HG02981 (cell line): Measurements from ENCODE around the gene CAAP1.
A peak's percentile ranks its signal among the peaks of the same experiment; 100 is the strongest.
"Not testable (repeated sequence)": the region's sequence is repeated elsewhere in the genome, so short reads cannot be mapped to it uniquely, and the experiment has no call there.

Experiments
- ATAC-seq: cut with Tn5 transposase; IDR thresholded peaks from one replicate; pipeline ENCODE4 v1.9.1; 2021; ENCODE audit warnings: mild to moderate bottlenecking, moderate library complexity; ENCODE audit not compliant: unreplicated experiment

The CAAP1 gene, protein sequence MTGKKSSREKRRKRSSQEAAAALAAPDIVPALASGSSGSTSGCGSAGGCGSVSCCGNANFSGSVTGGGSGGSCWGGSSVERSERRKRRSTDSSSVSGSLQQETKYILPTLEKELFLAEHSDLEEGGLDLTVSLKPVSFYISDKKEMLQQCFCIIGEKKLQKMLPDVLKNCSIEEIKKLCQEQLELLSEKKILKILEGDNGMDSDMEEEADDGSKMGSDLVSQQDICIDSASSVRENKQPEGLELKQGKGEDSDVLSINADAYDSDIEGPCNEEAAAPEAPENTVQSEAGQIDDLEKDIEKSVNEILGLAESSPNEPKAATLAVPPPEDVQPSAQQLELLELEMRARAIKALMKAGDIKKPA

DNA sequence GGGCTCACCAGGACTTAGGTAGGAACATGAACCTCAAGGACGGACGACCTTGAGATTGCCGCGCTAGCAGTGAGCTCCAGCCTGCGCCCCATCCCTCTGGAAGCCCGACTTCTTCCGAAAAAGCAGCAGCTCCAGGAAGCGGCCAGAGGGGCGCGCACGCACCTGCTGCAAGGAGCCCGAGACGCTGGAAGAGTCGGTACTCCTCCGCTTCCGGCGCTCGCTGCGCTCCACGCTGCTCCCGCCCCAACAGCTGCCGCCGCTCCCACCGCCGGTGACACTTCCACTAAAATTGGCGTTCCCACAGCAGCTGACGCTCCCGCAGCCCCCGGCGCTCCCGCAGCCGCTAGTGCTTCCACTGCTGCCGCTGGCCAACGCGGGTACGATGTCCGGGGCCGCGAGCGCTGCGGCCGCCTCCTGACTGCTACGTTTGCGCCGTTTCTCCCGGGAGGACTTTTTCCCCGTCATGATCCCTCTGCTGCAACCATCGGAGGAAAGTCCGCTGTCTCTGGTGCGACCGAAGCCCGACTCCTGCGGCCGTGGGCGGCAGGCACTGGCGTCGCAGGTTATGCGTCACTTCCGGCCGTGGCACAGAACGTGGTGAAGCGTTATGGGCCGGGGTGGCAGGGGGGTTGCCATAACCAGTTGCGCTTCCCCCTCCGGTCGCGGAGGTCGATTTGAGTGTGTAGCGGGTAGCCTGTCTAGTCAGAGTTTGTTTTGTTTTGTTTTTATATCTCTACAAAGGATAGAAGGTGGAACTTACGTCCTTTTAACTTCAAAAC lies at the start of gene CAAP1:
Gene CAAP1 (minus strand): TSS at position 552 of the 779 bp plus-strand sequence. CDS start 87 bp downstream, at position 465.
- ATAC-seq, result peak; percentile 94

DNA sequence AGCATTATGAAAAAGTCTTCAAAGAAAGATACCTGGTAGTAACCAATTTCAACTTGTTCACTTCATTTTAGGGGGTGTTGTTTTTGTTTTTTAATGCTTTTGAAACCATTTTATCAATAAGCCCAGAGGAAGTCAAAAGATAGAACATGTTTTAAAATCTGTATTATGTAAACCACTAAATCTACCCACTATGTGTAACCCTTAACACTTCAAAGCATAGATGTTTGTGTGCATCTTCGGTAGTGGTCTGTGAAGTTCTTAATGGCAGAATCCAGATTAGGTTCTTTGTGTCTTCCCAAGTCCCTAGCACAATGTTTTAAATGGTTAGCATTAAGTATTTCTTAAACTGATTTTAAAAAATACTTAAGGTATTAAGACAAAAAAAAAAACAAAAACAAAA lies 48.2 kb upstream of the CAAP1 start:
- ATAC-seq, result no peak

DNA sequence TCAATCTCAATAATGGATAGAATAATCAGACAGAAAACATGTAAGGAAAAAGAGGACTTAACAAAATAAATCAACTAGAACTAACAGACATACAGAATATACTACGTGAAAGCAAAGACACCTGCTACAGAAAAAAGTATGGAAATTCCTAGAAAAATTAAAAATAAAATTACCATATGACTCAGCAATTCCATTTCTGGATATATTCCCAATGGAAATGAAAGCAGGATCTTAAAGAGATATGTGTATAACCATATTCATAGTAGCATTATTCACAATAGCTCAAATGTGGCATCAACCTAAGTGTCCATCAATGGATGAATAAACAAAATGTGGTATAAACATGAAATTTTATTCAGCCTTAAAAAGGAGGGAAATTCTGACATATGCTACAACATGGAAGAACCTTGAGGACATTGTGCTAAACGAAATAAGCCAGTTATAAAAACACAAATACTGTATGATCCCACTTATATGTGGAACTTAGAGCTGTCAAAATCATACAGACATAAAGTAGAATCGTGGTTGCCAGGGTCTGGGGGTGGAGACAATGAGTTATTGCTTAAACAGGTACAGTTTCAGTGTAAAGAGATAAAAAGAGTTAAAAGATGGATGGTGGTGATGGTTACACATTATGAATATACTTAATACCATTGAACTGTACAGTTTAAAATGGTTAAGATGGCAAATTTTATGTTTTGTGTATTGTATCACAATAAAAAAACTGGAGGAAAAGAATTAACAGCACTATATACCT lies 47.5 kb upstream of the CAAP1 start:
- no peak for ATAC-seq

DNA sequence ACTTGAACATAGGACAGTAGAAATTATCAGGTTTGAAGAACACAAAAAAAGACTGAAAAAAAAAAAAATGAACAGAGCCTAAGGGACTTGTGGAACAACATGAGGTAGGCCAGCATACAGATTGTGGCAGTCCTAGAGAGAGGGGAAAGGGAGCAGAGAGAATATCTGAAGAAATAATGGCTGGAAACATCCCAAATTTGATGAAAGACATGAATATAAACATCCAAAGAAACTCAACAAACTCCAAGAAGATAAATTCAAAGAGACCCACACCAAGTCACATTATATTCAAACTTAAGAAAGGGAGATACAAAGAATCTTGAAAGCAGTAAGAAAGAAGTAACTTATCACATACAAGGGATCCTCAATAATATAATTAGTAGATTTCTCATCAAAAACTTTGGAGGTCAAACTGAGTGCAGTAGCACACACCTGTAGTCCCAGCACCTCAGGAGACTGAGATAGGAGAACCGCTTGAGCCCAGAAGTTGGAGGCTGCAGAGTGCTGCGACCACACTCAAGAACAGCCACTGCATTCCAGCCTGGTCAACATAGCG lies 45.3 kb upstream of the CAAP1 start:
- ATAC-seq, result no peak

DNA sequence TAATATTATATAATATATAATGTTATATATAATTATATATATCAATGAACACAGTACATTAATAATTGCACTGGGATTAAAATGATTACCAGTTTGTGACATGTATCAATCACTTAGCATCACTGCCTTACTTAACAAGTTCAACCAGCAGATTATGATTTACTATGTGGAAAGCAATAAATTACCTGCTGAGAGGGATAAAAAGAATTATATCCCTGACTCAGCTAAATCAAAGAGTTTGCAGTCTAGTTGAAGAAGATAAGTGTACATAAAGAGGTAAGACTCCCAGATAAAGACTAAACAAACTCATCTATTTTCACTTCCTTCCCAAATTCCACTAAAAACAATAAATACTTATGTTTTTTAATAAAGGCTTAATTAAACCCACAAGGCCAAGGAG lies 43.2 kb upstream of the CAAP1 start:
- ATAC-seq, result no peak

DNA sequence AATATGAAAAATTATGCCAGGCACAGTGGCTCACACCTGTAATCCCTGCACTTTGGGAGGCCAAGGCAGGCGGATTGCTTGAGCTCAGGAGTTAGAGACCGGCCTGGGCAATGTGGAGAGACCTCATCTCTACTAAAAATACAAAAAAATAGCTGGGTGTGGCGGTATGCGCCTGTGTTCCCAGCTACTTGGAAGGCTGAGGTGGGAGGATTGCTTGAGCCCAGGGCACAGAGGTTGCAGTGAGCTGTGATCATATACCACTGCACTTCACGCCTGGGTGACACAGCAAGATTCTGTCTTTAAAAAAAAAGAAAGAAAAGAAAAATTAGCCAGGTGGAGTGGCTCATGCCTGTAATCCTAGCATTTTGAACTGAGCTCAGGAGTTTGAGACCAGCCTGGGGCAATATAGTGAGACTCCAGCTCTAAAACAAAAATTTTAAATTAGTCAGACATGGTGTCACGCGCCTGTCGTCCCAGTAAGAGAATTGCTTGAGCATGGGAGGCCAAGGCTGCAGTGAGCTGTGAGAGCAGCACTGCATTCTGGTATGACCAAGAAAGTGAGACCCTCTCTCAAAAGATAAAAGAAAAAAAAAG lies 36.4 kb upstream of the CAAP1 start:
- no peak for ATAC-seq

DNA sequence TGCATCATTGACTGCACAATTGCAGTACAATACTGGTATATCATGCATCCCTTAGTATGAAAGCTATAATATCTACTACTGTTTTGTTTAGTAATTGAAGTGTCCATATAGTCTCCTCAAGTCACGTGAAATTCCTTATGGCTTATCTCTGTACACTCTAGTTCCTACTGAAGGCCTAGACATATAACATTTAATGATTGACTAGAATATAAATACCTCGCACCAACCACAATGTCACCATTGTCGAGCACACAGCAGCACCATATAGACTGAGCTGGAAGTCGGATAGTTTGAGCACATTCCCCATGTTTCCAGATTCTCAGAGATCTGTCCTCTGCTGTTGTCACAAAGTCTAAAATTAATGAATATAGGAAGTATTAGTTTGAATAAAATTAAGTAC lies 33.0 kb upstream of the CAAP1 start:
- no peak for ATAC-seq

DNA sequence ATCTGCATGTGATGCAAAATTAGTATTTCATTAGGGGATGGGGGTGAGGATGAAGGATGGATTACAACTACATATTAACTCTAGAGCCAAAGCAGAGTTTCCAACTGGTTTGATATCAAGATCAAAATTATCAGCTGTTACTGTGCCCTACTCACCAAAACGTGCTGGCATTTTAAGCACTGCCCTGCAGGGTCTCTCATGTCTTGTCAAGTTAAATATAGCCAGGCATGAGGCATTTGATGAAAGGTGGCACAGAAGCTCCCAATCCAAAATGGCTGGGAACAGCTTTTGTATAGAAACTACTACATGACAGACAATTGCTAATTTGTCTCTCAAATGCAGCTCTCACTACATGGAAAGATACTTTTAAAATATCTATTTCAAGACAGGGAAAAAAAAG lies 27.1 kb upstream of the CAAP1 start:
- no peak for ATAC-seq

DNA sequence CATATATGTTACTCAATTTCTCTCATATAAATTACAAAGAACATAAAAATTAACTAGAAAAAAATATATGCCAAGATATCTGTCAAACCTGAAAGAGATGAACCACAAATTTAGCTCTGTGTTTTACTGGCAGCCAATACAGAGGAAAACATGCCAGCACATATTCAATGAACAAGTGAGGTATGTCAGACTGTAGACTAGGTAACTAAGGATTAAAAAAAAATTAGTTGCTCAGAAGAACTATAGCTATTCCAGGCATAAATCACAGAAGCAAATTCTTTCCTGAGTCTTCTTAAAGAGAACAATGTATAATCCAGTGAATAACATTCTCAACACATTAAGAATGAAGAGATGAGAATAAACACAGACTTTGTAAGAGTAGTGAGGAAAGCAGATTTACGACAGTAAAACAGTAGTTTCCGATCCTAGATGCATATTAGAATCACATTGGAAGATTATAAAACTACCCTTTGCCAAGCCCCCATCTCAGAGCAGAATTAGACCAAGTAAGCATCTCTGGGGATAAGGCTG lies 20.6 kb upstream of the CAAP1 start:
- no peak for ATAC-seq

DNA sequence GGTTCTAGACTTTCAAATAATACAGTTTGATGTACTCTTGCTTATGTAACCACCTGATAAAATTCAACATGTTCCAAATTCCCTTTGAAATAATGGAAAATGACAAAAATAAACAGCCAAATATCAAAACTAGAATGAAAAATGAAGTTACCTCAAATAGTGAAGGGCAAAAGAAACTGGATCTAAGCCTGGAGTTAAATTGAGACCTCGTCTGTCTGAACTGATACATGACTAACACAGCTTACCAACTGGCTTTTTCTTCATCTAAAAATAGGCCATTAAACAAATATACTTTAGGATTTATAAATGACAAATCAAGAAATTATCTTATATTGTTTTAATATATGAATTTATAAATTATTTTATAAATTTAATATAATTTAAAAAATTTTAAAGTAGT lies 12.1 kb upstream of the CAAP1 start:
- ATAC-seq, result no peak

DNA sequence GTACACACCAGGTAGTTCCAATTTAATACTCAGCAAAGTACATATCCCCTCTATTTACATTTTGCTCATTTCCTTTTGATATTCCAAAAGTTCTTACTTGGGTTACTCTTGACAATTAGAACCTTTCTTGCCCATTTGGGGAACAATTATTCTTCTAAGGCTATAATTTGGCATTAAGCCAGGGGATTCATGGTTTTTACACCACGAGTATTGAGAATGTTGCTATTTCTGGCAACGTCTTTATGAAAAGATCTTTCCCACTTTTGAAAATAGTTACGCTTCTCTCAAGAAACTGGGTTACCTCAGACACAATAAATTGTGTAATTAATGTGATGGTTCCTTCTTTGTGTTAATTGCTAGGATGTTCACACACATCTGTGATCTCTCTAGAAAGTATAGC lies 11.5 kb upstream of the CAAP1 start:
- no peak for ATAC-seq

DNA sequence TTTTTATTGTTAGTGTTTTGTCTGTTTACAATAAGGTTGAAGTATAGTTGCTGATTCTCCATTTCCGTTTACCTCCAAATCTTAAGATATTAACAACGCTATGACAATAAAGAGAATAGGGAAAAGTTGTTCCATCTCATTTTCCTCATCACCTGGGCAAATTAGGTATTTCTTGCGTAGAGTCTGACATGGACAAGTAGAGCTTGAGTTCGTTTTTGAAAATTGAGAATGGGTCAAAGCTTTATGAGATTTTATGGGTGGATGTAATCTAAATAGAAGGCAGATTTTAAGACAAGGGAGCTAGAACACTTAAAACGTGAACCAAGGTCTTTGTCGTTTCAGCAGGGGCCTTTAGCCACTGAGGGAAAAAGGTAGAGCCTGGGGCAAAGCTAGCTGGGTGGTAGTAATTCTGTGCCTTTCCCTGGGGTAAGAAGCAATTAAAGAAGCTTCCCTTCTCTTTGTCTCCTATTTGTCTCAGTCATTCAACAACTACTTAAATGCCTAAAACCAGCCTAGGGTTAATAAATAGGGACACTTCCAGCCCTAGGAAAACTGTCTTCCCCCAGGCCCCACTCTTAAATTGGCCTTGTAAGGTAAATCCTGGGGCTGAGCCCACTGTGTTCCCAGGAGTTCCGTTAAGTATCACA lies 551 bp upstream of the CAAP1 start:
- no peak for ATAC-seq

DNA sequence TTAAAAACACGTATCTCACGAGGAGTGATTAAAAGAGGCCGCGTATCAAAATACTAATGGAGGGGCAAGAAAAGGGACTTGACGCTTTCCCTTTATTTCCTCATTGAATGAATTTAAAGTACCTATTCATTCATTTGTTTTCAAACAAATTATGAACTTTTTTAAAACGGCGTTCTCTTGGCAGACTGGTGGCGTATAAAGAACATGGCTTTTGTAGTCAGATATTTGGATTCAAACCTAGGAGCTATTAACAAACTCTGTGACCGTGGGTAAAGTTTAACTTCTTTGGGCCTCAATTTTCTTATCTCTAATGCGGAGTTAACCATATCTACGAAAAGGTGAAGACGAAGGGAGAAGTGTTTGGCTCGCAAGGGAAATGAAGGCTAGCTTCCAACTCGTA lies 876 bp downstream of the CAAP1 start:
- no peak for ATAC-seq

DNA sequence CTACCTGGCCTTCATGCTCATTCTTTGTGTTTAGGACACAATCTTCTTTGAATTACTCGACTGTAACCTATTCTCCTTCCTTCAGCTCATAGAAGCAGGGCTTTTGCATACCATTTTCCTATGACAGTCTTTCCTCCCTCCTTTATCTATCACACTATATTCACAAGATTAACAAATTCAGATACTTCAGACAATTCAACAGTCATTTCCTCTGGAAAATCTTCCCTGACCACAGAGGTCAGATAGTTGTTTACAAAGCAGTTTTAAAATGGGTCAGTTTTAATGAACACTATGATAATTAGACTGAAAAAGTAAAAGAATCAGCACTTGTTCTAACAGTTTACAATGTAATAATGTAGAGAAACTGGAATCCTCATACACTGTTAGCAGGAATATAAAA lies 4.3 kb downstream of the CAAP1 start:
- no peak for ATAC-seq

DNA sequence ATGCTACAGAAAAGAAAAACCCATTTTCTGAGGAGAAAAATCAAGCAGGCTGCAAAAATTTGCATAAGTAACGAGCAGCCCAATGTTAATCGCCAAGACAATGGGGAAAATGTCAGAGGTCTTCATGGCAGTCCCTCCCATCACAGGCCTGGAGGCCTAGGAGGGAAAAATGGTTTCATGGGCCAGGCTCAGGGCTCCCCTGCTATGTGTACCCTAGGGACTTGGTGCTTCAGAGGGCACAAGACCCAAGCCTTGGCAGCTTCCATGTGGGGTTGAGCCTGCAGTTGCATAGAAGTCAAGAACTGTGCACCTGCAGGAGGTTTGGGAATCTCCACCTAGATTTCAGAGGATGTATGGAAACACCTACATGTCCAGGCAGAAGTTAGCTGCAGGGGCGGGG lies 10.4 kb downstream of the CAAP1 start:
- no peak for ATAC-seq

DNA sequence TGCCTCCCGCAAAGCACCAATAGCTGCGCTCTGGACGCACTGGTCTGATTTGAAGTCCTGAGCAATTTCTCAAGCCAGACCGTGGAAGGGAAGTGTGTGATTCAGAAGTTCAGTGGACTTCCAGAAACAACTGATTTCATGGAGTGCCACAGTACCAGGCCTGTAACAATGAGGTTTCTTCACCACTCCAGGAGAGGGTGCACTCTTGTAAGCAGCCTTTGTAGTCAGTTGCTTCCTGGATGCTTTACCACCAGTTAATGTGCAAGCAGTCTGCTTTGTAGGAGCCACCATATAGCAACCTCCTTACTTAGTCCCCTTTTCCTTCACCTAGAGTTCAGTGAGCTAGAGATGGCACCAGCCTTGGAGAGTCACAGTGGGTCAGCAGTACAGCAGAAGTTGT lies 12.3 kb downstream of the CAAP1 start:
- no peak for ATAC-seq

DNA sequence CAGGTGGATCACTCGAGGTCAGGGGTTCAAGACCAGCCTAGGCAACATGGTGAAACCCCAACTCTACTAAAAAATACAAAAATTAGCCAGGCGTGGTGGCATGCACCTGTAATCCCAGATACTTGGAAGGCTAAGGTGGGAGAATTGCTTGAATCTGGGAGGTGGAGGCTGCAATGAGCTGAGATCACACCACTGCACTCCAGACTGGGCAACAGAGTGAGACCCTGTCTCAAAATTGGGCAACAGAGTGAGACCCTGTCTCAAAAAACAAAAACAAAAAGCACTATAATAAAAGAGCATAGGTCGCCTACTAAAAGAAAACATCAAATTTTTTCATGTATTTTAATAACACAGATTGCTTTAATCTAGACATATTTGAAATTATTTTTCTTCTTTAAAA lies 17.4 kb downstream of the CAAP1 start:
- ATAC-seq, result not testable (repeated sequence)

DNA sequence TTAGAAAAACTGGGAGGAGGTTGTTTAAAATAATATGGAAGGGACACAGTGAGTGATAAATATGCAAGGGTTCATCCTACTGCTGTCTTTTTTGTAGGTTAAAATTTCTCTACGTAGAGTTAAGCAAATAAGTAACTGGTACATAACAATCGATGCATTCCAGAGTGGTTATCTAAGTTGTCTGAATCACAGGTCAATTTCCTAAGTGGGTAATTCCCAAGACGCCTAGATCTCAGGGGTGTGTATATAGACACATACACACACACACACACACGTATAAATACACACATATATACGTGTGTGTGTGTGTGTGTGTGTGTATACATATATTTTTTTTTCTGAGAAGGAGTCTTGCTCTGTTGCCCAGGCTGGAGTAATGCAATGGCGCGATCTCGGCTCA lies 22.3 kb downstream of the CAAP1 start:
- ATAC-seq, result no peak

DNA sequence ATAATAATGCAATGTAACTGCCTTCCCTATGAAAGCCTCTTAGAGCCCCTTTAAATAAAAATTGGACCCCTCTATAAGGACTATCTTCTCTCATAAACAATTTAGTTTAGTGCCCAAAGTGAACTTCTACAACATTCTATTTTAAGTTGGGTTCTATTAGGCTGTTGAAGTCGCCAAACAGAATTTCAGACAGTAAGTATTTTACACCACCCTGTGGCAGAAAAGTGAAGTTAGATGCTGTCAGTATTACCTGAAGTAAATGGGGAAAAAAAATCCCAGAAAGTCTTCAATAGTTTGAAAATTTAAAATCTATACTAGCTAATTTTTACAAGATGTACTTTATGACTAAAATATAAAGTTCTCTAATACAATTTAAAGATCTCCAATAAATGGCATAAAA lies 29.5 kb downstream of the CAAP1 start:
- peak; percentile 67 for ATAC-seq

DNA sequence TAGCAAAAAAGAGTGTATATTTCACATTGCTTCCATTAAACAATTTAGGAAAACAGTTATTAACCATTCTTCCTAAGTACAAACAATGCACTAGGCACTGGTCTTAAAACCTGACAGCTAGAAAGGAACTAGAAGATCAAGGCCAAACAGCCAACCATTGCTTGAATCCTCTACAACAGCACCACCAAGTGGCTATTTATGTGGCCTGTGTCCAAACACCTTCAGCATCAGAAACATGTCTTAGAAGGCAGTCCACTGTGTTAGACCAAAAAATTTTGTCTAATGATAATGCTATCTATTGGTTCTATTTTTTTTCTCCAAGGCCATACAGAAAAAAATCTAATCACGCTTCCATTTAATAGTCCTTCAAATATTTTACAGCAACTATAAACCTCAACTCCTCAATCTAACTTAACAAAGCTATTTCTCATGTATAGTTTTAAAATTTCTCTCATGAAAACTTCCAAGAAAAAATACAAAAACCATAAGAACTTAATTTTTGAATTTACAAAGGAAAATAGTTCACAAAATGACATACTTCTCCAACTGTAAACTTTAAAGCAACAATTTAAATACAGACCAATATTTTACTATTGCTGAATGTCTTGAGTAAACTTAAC lies 36.1 kb downstream of the CAAP1 start:
- peak; percentile 86 for ATAC-seq
